MM.1S (cell line): ENCODE data around the gene HSPA9.

Experiments used
- EZH2 ChIP-seq: fragments of 300-600 bp; sonication (generic); optimal IDR thresholded peaks from 2 replicates; pipeline ENCODE3; 2017; ENCODE audit warnings: low read depth, mild to moderate bottlenecking, antibody characterized with exemption, low read length, mixed read lengths
- TF ChIP-seq, protein P1 (sequence below): fragments of 300-600 bp; sonication (generic); IDR thresholded peaks from 2 replicates; pipeline ENCODE4 v1.5.1; 2016; ENCODE audit warnings: antibody characterized with exemption, low read length, mixed read lengths

DNA sequence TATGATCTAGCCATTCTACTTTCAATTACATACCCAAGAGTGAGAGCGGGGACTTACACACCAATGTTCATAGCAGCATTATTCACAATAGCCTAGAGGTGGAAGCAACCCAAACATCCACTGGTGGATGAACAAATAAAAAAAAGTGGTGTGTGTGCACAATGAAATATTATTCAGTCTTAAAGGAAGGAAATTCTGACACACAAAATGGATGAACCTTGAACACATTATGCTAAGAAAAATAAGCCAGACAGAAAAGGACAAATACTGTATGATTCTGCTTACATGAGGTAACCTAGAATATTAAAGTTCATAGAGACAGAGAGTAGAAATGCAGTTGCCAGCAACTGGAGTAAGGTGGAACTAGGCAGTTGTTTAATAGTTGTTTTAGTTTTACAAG lies 54.2 kb downstream of the HSPA9 start:
- TF ChIP-seq, protein P1, sequence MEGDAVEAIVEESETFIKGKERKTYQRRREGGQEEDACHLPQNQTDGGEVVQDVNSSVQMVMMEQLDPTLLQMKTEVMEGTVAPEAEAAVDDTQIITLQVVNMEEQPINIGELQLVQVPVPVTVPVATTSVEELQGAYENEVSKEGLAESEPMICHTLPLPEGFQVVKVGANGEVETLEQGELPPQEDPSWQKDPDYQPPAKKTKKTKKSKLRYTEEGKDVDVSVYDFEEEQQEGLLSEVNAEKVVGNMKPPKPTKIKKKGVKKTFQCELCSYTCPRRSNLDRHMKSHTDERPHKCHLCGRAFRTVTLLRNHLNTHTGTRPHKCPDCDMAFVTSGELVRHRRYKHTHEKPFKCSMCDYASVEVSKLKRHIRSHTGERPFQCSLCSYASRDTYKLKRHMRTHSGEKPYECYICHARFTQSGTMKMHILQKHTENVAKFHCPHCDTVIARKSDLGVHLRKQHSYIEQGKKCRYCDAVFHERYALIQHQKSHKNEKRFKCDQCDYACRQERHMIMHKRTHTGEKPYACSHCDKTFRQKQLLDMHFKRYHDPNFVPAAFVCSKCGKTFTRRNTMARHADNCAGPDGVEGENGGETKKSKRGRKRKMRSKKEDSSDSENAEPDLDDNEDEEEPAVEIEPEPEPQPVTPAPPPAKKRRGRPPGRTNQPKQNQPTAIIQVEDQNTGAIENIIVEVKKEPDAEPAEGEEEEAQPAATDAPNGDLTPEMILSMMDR: no peak
- no peak for TF ChIP-seq EZH2
